Measurements from ENCODE around the gene SNW1.
A peak's percentile ranks its signal among the peaks of the same experiment; 100 is the strongest.
"Not testable (repeated sequence)": the region's sequence is repeated elsewhere in the genome, so short reads cannot be mapped to it uniquely, and the experiment has no call there.

Gene SNW1

DNA sequence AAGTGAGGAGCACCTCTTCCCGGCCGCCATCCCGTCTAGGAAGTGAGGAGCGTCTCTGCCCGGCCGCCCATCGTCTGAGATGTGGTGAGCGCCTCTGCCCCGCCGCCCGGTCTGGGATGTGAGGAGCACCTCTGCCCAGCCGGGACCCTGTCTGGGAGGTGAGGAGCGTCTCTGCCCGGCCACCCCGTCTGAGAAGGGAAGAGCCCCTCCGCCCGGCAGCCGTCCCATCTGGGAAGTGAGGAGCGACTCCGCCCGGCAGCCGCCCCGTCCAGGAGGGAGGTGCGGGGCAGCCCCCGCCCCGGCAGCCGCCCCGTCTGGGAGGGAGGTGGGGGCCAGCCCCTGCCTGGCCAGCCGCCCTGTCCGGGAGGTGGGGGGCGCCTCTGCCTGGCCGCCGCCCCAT lies 13.5 kb downstream of the SNW1 start:
- not testable (repeated sequence) for DNase-seq

DNA sequence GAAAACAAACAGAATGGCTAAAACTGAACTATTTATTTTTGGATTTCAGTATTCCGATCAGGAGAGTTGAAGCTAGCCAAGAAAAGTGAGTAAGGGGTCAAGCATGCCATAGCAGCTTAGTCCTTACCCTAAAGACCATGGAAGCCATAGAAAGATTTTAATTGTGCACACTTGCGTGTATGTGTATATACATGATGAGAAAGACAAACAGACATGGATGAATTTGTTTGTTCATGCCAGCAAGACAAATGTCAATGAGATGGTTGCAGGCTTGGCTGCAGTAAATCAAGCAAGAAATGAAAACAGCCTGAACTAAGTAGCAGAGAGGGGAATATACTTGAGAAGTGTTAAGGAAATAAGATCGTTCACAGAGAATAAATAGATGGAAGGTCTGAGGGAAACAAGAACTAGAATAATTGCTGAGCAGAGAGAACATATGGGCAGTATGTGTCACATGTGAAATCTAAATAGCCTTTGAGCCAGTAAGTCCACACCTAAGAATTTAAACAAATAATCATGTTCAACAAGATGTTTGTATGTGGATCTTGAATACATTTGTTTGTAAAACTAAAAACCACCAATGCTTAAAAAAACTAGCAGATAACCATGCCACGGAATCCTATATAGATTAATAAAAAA lies 14.8 kb downstream of the SNW1 start:
- peak in 1 of 2 experiments; percentile 16 for DNase-seq

DNA sequence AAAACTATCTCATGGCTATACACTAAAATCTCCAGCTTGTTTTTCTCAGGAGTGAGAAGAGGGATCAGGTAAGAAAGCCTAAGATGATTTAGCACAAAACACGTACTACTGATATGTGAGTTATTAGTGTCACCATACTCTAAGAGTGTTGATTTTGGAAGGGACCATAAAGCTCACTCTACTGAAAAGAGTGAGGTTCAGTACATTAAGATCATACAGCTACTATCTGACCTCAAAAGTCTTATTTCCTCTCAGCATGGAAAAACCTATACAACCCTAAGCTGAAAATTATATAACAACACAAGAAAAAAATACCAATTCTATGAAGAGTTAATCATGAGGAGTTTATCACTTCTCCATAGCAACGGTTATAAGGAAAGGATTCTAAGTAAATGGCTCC lies 19.5 kb downstream of the SNW1 start:
- no peak for DNase-seq

DNA sequence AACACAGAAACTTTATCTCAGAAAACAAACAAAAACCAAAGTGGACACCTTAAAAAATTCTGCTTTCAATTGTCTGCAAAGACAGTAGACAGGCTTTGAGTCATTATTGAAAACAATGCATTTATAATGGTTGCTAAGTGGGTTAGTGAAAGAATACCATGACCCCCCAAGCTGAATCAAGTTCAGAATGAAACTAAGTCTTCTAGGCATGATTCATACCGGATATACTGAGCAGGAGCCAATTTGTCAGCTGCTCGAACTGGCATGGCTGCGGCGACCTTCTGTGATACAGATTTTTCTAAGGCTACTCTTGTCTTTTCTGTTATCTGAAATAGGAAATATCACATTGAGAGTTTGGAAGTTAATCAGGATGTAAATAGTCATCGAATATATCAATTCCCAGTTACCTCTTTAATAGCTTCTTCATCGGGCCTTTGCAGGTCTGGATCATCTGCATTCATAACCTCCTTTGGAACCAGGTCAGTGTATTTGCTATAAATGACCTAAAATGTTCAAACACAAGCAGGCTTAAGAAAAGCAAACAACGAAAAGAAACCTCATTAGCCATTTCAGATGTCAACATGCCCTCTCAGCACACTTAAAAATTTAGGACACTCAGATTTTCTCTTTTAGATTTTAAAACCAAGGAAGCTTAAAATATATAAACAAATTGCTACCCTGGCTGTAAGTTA lies 22.3 kb downstream of the SNW1 start:
- DNase-seq = no peak

DNA sequence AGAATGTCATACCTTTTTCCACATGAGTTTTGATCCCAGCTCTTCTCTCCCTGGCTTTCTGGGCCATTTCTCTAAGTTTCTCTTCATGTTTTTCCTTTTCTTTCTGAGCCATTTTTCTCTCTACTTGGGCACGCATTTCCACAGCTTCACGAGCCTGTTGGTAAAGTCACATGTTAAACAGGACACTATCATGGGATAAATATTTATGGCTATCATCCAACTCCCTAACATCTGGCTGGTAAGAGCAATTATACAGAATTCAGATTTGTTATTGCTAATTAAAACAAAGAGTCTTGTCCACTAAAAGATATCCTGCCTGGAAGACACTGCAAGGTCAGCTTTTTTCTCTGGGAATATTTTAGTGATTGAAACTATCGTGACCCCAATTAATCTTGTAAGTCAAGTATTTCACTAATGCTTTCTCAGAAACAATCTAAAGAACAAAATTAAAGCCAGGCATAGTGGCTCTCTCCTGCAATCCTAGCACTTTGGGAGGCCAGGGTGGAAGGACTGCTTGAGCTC lies 29.9 kb downstream of the SNW1 start:
- no peak for DNase-seq

DNA sequence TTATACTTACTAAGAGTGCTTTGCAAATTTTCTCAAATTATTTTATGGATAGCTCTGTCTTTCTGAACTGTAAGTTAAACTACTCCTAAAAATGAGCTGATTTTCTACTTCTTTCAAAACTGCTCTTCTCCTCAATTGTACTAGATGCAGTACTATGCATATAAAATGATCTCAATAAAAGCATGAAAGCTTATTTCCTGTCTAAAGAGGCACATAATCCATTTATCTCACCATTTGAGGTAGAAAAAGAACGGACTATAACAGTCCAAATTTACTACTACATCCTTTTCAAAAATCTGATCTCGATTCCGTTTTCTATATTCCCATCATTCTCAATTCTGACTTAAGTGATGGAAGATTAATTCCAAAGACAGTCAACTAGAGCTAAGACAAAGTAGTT lies 38.7 kb downstream of the SNW1 start:
- DNase-seq = no peak

DNA sequence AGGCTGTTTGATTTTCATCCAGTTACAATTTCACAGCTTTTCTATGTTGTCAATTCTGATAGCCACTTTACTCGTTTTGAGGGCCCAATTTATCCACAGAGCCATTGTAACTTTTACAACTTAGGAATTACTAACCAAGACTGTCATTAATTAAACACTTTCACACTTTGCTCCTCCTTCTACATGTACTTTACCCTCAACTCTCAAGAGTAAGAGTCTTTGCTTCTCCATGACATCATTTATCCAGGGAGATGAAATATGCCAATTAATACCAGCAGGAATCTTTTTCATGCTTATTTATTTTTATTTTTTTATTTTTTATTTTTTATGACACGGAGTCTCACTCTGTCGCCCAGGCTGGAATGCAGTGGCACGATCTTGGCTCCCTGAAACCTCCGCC lies 39.5 kb downstream of the SNW1 start:
- no peak for DNase-seq

DNA sequence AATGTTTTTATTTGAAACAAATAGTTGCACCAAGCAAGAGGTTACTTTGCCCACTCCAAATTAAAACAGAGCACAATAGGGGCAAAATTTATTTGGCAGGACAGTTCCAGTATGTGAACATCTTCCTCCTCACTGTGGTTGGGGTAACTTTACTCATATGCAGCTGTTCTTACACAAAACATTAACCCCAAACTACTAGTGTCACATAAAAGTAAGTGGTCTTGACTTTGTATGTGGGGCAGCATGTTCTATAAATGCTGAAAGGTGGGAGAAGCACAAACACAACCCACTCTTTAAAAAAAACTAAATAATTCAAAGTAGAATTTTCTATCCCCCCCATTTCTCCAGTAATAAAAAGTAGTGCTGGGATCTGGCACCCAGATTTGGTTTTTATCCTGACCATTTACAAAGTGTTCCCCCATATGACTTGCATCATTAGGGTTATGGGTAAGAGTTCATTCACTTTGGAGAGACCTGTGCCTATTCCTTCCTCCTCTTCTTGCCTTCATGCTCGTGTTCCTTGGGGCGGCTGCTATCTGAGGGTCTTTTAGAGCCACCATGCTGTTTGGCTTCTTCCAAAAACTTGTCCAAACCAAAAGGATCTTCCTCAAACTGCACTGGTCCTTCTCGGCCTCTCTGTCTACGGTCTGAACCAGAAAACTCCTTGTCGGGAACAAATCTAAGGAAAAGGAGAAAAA lies 43.2 kb downstream of the SNW1 start:
- no peak for DNase-seq

DNA sequence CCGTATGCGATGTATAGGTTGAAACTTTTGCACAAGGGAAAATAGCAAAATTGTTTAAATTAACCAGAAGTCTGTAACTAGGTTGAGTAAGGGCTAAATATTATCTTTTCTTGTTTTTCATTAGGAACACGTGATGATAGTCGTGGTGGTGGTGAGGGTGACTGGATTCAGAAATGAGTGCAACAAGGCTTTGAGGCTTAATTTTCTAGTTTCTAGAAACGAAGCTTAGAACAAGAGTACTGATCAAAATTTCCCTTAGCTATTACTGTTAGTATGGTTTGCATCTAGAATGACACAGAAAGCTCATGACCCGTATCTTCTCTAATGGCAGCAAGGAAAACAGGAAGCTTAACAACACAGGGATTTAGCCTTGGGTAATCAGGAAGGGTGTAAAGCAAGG lies 46.0 kb downstream of the SNW1 start:
- DNase-seq = no peak

DNA sequence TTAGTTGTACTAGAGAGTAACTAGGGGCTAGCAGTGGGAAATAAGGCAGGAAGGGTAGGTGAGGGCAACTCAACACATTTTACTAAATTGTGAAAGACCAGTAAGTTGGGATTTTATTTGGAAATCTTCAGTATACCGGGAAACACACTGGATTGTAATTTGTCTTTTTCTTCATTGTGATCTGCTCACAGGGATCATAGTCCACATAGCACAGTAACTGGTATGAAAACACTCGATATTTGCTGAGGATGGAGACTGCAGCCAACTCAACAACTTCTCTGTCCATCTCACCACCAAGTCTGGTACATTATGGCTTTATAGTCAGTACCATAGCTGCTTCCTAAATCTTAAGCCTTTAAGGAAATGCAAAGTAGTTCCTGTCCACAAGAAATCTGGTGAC lies 50.6 kb downstream of the SNW1 start:
- no peak for DNase-seq

DNA sequence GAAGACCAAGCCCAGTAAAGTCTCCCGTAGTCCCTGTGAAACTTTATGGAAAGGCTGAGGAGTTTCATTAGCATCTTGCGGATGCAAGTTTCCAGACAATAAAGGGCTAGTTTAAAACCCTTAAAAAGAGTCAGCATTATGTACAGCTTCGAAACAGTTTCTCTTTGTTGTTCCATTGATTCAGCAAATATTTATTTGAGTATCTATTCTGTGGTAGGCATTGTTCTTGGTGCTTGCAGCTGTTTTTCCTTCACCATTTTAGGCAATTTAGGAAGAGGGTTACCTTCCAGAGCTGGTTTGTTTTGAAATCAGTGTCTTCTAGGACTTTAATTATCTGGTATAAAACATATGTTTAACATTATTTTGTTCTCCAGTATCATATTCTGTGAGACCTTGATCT lies 51.5 kb downstream of the SNW1 start:
- DNase-seq = peak in 1 of 2 experiments; percentile 39

DNA sequence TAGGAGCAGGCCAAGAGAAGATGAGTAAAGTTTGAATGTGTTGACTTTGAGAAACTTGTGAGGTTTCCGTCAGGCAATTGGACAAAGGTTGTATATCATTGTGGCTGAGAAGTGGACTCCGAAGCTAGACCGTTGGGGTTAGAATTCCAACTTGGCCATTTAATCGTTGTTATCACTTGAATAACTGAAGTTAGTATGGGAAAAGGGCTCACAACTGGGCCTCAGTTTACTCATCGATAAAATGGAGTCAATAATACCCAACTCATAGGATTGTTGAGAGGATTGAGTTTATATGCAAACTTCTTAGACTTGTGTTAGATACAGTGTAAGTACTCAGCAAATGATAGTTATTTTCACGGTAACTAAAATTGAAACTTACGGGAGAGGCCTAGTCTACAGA lies 52.2 kb downstream of the SNW1 start:
- no peak for DNase-seq

DNA sequence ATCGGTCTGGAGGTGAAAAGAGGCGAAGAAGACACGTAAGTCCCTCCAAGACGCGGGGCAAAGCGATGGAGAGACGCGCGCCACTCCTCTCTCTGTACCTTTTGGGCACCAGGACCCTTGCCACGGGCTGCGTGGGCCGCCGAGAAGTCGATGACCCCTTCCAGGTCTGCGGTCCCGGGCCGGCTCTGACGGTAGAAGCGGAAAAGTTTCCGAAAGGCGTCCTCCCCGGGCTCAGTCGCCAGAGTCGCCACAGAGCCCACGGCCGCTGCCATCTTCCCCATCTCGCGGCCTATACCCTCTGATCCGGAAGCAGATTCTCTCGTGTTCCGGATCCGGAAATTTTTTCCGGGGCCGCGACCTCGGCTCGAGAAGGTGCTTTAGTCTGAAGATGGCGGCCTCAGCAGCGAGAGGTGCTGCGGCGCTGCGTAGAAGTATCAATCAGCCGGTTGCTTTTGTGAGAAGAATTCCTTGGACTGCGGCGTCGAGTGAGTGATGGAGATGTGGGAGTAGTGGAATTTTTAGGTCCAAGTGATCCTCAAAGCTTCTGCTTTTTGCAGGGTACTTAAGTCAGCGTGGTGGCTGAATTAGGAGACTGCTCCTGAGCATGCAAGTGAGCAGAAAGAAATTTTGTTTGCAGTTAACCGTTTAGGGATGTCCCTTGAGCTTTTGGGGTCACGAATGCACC lies 53.1 kb downstream of the SNW1 start, which contains the start of the genes ALKBH1 and SLIRP:
Gene ALKBH1 (minus strand): TSS at position 300 of the 685 bp plus-strand sequence. CDS start 19 bp downstream, at position 281.
Gene SLIRP (plus strand): TSS at position 380 of the 685 bp plus-strand sequence. CDS start 9 bp downstream, at position 389.
- DNase-seq = peak; percentile 78 to 84

DNA sequence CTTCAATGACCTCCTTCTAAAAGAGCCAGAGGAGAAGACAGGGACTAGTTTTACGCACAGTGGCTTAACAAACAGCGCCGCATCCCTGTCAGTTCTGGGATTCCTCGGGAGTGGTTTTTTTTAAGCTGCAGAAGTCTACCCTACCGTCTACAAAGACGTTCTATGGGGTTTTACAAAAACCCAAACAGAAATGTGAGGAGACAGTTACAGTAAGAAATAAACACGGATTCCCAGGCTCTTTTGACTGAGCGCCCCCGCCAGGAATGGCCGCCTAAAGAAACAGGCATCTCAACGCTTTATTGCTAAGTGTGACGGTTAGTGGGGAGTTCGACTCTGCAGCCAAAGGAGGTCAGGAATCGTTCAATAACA lies 53.6 kb downstream of the SNW1 start:
- peak in 1 of 2 experiments; percentile 19 for DNase-seq

DNA sequence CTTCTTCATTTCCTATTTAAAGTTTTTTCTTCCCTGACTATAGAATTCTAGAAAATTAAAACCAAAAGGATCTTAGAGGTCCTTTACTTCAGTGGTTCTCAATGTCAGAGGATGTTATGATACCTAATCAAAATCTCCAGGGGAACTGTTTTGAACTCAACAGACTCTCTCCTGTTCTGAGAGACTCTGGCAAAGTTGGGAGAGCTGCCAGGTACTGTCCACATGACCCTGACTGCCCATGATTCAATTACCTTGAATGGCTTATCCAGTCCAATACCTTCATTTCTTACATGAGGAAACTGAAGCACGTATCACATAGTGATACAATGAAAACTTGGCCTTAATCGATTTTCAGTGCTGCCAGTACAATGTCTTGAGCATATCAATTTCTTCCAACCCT lies 69.7 kb downstream of the SNW1 start:
- no peak for DNase-seq

DNA sequence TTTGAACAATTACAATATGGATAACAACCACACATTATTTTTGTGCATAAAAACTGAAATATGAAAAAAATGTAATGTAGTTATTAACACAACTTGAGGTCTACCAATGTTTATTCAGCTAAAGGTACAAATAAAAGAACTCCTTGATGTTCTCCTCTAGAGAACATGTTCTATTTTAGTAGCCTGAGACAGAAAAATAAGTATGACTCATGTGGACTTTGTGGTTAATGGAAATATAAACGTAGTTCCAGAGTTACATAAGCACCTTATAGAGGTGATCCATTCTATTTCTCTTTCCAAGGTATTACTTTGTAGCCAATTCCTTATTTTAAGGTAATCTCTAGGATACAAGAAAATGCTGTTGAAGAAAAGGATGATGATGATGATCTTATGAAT lies 78.8 kb downstream of the SNW1 start:
- no peak for DNase-seq

DNA sequence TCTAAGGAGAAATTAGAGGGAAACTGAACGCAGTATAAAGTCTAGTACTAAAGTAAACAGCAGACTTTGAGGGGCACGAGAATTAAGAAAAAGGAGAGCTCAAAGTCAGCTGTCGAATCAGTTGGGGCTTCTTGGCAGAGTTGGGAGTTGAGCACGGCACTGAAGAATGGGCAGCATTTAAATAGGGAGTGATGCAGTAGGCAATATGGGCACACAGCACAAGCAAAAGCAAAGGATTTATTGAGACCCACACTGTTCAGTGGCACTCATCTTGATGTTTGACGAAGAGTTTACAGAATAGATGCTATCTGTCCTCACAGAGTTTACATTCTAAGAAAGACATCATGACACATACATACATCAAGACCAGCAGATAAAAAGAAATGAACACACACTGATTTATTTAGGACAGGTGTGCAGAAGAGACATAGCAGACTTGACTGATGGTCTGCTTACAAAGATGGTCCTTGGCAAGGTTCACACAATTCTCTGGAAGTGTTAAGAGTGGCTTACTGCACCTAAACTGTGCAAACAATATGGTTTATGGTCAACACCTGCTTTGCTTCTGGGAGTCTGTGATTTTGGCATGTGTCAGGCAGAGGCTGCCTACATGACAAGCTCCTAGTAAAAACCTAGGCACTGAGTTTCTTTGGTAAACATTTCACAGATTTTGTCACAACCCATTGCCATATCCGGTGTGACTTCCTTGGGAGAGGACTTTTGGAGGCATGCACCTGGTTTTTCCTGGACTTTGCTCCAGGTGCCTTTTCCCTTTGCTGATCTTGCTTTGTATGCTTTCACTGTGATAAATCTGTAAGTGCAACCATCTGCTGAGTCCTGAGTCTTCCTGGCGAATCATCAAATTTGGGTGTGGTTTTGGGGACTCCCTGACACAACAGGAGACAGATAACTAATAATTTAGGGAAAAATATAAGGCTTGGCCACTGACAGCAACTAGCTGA lies 79.5 kb downstream of the SNW1 start:
- DNase-seq = no peak

DNA sequence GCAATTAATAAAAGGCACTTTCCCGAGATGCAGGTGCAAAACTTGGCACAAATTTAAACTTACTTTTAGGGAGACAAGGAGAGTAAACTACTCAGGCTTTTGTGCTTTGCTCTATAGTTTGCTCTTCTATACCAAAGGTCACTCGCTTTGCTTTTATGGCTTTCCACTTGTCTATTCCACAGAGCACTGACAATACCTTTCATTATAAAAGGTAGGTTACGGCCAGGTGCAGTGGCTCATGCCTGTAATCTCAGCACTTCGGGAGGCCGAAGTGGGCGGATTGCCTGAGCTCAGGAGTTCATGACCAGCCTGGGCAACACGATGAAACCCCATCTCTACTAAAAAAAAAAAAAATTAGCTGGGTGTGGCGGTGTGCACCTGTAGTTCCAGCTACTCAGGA lies 86.0 kb downstream of the SNW1 start:
- no peak for DNase-seq

DNA sequence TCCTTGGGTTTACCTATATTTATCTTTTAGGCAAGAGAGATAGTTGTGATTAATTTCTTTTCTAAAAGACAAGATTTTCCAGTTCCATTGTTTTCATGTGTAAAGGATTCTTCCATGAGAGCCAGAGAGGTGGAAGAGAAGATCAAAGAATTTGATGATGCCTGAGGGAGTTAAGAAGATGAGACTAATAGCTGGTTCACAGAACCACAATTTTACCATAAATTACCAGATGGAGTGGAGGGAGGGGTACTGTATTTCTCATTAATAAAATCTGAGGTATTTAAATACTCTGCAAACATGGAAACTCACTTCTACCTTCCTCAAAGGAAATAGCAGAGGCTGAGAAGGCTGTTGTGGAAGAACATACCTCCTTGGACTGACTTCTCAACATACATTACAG lies 87.8 kb downstream of the SNW1 start:
- no peak for DNase-seq
